OCI-M2 (cell line): Measurements from ENCODE around the gene SPAG16.
"Not testable (repeated sequence)": the region's sequence is repeated elsewhere in the genome, so short reads cannot be mapped to it uniquely, and the experiment has no call there.

Experiments used
- DNase-seq: peaks from one replicate; lab custom pipeline; 2025; ENCODE audit not compliant: unreplicated experiment; lab: John Stamatoyannopoulos, UW

SPAG16 gene

GRCh38 chr2:213271947-213272346, 12.3 kb upstream of the SPAG16 start:
- no peak for DNase-seq

DNA sequence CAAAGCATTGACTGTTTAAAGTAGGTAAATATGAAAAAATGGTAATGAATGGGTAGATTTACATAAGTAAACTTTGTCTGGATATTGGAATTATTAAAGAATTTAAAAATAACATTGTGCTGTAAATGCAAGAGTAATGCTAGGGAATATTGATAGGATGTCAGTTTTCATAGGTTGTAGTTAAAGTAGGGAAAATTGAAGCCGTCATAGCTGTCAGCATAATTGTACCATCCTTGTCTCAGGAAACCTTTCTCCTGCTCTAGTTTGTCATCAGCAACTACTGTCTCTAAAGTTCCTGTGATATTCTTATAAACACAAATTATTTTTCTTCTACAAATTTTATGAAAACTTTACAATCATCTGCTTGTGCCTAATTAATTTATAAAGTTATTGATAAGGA, 10.1 kb upstream of the SPAG16 start:
- DNase-seq, result no peak

DNA sequence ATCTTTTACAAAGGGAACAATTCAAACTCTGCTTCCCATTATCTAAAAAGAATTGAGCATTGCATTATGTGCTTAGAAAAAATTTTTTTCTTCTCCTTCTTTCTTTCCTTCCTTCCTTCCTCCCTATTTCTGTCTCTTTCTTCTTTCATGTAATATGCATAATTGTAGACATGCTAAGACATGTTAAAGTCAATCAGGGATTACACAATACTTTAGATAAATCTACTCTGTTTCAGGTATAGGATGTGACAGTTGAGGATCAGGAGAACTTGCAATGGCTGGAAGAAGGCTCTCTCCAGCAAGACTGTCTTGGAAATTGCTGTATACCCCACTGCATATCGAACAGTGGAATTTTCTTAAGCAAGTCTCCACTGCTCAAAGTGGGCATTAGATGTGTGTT, 9.0 kb upstream of the SPAG16 start:
- DNase-seq, result no peak

GRCh38 chr2:213277134-213277533, 7.1 kb upstream of the SPAG16 start:
- not testable (repeated sequence) for DNase-seq

- DNase-seq, result no peak
Observed at GRCh38 chr2:213279116-213279620, 5.1 kb upstream of the SPAG16 start.

DNA sequence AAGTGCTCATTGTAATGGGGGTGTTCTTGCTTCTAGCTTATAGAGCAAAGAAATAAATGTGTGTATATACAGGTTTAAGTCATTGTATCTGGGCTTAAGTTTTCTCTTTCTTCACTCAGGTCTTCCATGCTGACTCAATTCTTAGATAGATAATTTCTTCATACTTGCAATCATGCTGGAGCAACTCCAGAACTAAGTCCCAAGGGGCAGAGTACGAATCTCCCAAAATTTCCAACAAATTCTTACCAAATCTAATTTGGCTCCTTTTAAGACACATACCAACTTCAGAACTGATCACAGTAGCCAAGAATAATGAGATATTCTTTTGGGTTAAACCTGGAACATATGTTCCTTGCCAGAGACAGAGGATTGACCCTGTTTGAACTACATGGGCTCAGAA, 4.3 kb upstream of the SPAG16 start:
- no peak for DNase-seq

GRCh38 chr2:213281156-213281555, 3.1 kb upstream of the SPAG16 start:
- DNase-seq, result no peak

- DNase-seq, result no peak
Observed at GRCh38 chr2:213285404-213285803, 1.1 kb downstream of the SPAG16 start.

DNA sequence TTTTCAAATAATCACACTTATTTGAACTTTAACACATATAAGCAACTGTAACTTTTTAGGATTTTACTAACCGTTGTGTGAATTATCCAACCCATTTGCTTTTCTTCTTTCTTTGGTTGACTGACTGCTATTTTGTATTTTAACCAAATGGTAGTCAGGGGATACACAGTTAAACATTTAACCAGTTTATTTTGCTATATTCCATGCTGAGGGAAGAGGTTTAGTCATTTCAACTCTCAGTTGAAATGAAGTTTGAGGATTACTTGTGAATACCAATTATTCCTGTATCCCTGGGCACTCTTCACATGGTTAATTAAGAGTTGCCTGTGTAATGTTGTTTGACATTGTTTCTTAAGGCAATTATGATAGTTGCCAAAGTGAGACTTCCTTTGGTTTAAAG, 1.9 kb downstream of the SPAG16 start:
- DNase-seq, result no peak

DNA sequence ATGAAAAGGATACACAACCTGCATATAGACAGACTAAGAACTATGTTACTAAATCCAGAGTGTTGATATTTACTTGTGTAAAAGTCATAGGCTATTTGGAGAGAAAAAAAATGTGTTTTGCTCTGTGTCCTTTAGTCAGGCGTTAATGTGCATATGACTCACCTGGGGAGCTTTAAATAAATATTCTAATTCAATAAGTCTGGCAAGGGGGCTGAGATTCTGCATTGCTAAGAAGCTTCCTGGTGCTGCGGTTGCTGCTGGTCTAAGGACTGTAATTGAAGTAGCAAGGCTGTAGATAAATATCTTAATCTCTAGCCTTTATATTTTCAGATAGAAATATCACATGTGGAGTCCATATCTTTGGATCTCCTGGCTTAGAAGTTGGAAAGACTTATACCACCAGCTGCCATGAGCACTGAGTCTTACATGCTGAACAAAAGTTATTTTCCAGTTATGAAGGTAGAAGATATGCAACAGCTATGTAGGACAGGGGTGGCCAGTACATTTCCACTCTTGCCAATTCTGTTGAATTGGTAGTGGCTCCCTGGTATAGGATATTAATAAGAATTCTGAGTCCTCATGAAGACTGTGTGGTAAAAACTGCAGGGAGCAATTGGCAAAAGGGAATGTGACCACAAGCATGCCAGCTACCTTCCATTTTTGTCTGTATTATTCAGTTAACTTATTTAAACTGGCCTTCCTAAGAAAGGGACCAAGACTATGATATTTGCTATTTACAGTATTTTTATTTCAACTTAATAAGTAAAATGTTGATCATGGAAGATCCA, 4.8 kb downstream of the SPAG16 start:
- DNase-seq, result no peak

DNA sequence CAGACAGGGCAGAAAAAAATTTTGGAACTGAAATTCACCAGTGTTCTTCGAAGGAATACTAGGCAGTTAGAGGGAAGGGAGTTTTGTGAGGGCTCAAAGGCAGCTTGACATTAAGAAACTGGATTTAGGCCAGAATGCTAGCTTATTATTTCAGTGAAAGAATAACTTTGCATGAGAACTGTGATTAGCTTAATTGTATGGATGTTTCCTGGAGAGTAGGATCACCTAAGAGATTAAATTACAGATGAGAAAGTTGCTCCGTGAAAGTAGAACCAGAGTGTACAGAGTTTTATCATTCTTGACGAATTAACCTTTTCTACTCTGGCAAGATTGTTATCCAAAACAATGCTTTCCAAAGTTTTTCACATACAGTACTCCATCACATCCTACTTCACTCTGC, 6.2 kb downstream of the SPAG16 start:
- DNase-seq, result no peak

DNA sequence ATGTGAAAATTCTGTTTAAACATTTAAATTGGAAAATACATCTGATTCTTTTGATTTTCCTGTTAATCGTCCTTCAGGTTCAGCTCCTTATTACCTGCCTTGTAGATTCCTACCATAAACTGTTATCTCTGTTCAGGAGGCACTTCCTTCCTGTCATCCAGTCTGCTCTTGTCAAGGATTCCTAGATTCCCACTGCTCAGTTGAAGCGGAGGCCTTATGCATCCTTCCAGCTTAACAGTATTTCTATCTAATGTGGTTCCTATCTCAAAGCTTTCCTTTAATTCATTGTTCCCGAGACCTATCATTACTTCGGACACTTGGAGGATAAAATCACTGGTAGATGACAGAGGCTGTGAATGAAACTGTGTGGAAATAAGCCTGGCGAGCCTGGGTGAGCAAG, 12.0 kb downstream of the SPAG16 start:
- no peak for DNase-seq

DNA sequence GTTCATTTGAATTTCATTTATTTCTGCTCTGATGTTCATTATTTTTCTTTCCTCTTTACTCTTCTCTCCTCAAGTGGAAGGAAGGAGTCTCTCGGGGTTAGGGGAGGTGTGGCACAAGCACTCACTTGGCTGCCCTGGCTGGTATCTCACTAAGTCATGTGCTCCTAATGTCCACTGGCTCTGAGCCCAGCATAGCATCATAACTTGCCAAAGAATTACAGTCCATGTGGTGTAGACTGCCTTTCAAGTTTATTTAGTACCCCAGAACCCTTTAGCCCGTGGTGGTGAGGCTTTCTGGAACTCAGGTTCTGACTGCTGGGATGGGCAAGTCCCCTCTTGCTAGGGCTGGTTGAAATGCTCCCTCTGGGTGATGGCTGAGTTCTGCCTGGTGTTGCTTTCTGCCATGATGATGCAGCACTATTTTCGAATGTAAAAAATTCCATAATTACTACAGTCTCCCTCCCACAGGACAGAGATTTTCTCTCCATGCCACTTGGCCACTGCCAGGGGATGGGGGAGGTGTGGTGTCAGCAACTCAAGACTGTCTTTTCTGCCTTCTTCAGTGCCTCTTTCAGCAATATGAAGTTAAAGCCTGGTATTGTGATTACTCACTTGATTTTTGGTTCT, 22.2 kb downstream of the SPAG16 start:
- no peak for DNase-seq

DNA sequence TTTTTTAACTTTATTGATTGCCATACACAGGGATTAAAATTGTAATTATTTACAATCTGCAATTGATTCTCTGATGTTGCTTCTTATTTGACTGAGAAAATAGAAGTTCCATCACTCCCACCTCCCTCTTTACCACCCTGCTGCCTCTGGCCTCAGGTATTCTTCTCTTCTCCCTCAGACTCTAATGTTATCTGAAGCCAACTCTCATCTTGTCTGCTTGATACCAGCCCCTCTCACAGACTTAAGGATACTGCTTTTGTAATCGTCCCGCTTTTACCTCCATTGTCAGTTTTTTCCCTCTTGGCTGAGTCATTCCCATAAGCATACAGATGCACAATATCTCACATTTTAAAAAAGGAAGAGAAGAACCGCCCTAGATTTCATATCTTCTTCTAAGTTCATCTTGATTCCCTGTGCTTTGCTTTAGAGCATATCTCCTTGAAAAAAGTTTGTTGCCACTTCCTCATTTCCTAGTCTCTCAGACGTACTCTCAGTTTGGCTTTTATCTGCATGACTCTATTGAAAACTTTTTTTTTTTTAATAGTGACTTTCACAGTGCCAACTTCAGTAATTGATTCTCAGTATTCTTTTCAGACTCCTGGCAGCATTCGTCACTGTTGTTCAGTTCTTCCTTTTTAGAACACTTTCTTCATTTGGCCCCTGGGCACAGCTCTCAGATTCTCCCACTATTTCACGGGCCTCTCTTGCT, 31.1 kb downstream of the SPAG16 start:
- DNase-seq, result no peak

DNA sequence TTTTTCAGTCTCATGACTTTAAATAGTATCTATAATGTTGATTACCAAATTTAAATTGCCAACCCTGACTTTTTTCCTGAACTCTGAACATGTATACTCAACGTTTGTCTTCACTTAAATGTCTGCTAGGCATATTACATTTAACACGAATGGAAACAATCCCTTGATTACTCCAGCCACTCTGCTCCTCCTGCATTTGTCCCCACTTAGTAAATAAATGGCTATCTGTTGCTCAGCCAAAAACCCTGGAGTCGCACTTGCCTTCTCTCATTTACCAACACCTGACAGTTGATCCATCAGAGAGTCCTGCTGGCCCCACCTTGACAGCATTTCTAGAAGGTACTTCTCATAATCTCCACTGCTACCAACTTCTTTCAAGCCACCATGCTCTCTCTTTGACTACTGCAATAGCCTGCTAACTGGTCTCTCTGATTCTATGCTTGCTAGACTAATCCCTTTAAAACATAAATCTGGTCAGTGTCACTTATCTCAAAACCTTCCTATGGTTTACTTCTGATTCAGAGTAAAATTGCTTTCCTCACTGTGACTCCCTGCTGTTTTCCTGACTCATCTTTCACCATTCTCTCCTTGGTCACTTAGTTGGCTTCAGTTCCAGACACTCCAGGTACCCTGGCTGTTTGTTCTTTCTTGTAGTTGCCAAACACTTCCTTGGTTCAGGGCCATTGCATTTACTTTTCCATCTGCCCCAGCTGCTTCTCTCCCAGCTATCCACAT, 31.9 kb downstream of the SPAG16 start:
- no peak for DNase-seq

DNA sequence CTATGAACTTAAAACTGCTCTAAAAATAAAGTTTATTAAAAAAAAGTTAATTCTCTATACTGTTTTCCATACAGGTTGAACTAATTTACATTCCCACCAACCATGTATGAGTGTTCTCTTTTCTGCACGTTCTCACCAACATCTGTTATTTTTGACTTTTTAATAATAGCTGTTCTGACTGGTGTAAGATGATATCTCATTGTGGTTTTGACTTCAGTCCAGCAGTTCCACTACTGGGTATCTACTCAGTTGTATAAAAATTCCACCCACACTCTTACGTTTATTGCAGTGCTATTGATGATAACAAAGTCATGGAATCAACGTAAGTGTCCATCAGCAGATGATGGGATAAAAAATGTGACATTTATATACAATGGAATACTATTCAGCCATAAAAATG, 33.7 kb downstream of the SPAG16 start:
- no peak for DNase-seq

GRCh38 chr2:213320604-213321003, 36.3 kb downstream of the SPAG16 start:
- no peak for DNase-seq

- DNase-seq, result no peak
Observed at GRCh38 chr2:213336253-213336770, 52.0 kb downstream of the SPAG16 start.

DNA sequence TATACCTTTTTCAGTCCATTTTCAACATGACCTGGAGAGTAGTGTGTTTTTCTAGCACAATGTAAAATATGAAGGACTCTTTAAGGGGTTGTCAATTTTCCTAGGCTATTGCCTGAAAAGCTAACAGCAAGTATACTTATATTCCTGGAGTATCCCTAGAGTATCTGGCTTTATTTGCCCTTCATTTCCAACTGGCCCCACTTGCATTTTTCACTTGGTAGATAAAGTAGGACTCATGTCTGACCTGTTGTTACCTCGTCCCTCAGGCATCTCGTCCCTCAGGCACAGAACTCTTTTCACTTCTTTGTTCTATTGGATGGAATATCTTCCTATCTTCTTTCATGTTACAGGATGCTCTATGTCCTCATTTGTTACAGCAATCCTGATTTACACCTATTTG, 69.2 kb downstream of the SPAG16 start:
- no peak for DNase-seq

DNA sequence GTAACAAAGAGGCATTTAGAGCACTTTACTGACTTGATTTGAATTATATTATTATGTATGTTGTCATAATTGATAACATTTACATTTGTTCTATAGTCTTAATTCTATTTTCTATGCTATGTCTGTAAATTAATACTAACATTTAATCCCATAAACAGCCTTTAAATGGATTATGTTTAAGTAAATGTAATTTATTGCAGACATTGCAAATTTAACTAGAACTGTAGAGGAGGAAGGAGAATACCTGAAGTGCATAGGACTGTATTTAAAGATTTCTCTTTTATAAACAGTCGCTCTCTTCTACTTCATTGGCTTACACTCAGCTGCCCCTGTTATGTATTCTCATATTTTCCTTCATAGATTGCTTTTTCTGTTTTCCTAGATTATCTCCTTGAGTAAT, 92.4 kb downstream of the SPAG16 start:
- DNase-seq, result no peak

- DNase-seq, result not testable (repeated sequence)
Observed at GRCh38 chr2:213407027-213407426, 122.8 kb downstream of the SPAG16 start.
